Subcutaneous adipose tissue (tissue), 4 donors: Measurements from ENCODE around the gene WDR82. TPM values are rescaled to one million over a fixed set of nuclear protein-coding genes. Genes with fewer than 3 reads are reported as not detected.

Source experiments
- CTCF ChIP-seq: fragments of 450-650 bp; IDR thresholded peaks from one replicate; pipeline ENCODE4 v1.5.1; 2016; ENCODE audit warnings: low read depth, mild to moderate bottlenecking, control low read depth, antibody characterized with exemption, moderate library complexity
- total RNA-seq, 4 donors: library from RNA; depleted of rRNA; stranded (reverse); fragments of >200 nt; gene quantifications; one replicate each; pipeline ENCODE4 v1.1.0, GENCODE V29; 2016

WDR82 gene
- total RNA-seq, 4 donors from 2014 or later, result 48.3 to 56.5 (median 51.6) TPM

DNA sequence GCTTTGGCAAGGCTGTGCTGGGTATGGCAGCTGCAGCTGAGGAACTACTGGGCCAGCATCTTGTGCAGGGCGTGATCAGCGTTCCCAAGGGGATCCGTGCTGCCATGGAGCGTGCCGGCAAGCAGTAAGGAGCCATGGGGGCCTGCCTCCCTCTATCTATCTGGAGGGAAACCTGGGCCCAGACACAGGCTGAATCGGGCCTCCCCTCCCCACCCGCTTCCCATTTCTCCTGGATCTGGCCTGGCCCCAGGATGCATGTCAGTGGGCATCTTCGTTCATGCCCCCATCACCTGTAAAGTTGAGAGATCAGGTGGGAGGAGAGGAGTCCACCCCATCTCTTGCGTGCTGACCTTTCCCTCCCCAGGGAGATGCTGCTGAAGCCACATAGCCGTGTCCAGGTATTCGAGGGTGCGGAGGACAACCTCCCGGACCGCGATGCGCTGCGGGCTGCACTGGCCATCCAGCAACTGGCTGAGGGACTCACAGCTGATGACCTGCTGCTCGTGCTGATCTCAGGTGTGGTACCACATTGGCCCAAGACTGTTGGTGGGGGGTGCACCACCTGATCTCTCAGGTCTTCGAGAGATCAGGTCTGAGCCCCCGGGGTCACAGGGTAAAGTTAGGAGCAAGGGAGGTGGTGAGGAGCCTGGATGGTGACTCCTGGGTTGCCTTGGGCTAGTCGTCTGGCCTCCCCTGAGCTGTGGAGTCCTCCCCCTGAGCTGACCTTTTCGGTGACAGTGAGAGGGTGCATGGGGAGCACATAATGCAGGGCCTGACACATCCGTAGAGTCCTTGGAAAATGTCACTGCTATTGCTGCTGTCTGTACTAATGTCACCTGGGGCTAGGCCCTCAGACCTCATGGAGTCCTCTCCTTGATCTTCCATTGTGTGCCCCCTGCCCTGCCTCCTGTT, 12.4 kb upstream of the WDR82 start:
- no peak for TF ChIP-seq CTCF

- TF ChIP-seq CTCF, result no peak
Measured at GRCh38 chr3:52289747-52290595, 11.5 kb upstream of the WDR82 start.

- no peak for TF ChIP-seq CTCF
Measured at GRCh38 chr3:52289338-52289746, 10.9 kb upstream of the WDR82 start.

- no peak for TF ChIP-seq CTCF
Measured at GRCh38 chr3:52288674-52289073, 10.2 kb upstream of the WDR82 start.

- no peak for TF ChIP-seq CTCF
Measured at GRCh38 chr3:52286777-52287110, 8.3 kb upstream of the WDR82 start.

GRCh38 chr3:52283306-52283705, 4.9 kb upstream of the WDR82 start:
- TF ChIP-seq CTCF, result no peak
